IMR-90 (cell line): ENCODE results near the gene HTT. TPM values are rescaled to one million over a fixed set of nuclear protein-coding genes. Genes with fewer than 3 reads are reported as not detected.

ENCODE experiments used
- BHLHE40 ChIP-seq: fragments of 150-350 bp; IDR thresholded peaks from 2 replicates; pipeline ENCODE4 v1.6.1; 2016; ENCODE audit warnings: mild to moderate bottlenecking, low read depth, low read length
- CEBPB ChIP-seq: IDR thresholded peaks from 2 replicates; pipeline ENCODE4 v1.6.1; 2012; ENCODE audit warnings: low read depth, low read length, improper control_type of control experiment
- MAFK ChIP-seq: IDR thresholded peaks from 2 replicates; pipeline ENCODE4 v1.6.1; 2012; ENCODE audit warnings: low read depth, low read length, improper control_type of control experiment
- USF2 ChIP-seq: fragments of 150-350 bp; IDR thresholded peaks from 2 replicates; pipeline ENCODE4 v1.6.1; 2017; ENCODE audit warnings: mild to moderate bottlenecking, antibody characterized with exemption, low read length, low read depth
- polyA plus RNA-seq, 3 experiments: library from polyadenylated mRNA; depleted of rRNA; stranded (reverse); fragments of >200 nt; gene quantifications; 2 replicates each; pipeline ENCODE4 v1.2.3, GENCODE V29; 2012; ENCODE audit warnings: low replicate concordance in 1 of 3
- total RNA-seq: library from RNA; depleted of rRNA; stranded (reverse); fragments of >200 nt; gene quantifications from 2 replicates; pipeline ENCODE4 v1.2.3, GENCODE V29; 2012

HTT gene
- total and polyA plus RNA-seq, 2 of the 4 experiments (the other 2 are of a cell fraction): 11.6 to 14.3 TPM

GRCh38 chr4:3239303-3239702, 164.8 kb downstream of the HTT start (continued):
- no peak for TF ChIP-seq USF2
- no peak for TF ChIP-seq BHLHE40
- no peak for TF ChIP-seq CEBPB
- TF ChIP-seq MAFK: no peak
